Measurements from ENCODE around the gene TMEM109. TPM values are rescaled to one million over a fixed set of nuclear protein-coding genes. Genes with fewer than 3 reads are reported as not detected.

TMEM109 gene
- total RNA-seq, 1 donor from 2014 or later: 127 TPM

DNA sequence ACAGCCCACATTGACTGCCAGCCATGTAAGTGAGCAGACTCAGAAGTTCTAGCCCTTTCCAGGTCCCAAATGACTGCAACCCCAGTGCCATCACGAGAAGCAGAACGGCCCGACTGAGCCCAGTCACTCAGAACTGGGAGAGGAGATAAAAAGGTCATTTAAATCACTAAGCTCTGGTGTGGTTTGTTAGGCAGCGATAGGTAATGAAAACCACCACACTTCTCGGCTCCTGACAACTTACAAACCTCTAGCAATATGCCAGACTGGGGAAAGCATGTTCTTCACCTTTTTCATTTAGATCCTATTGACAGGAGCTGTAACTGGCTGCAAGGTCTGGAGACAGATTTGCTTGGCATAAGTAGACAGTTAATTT lies 31.3 kb downstream of the TMEM109 start:
- peaks cover 27% of the 10 kb centered on the region for H3K4me1 ChIP-seq

DNA sequence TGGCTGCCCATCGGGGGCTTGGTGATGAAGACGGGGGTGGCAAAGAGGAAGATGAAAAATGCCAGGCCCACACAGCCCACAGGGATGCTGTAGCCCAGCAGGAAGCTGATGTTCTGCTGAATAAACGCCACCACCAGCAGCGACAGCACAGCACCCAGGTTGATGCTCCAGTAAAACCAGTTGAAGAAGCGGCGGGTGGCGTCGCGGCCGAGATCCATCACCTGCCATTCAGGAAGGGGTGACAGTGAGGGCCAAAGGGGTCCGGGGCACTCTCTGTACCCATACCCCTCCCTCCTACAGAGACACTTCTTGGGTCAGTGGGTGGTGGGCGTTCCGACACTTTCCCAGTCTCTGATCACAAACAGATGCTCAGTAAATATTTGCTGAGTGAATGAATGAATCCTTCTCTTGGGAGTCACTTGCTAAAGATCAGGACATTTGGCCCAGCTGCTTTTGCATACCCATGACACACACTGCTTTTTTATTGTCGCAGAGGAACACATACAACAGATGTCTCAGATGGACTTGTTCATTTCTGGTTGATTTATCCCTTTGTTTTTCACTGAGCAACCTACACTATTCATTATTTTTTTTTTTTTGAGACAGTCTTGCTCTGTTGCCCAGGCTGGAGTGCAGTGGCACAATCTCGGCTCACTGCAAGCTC lies 32.8 kb downstream of the TMEM109 start:
- Histone ChIP-seq H3K9me3 (no peaks in the 10 kb centered on the region), H3K36me3 (peaks cover 0 to 10% of the 10 kb centered on the region in 2 donors), H3K4me3 (no peak overlapping the region), H3K27me3 (no peaks in the 10 kb centered on the region), H3K27ac (no peak overlapping the region), H3K4me1 (peaks cover 32% of the 10 kb centered on the region)
- no peak for TF ChIP-seq POLR2A (IDR thresholded peaks at IDR 0.05)
- TF ChIP-seq, protein P1, sequence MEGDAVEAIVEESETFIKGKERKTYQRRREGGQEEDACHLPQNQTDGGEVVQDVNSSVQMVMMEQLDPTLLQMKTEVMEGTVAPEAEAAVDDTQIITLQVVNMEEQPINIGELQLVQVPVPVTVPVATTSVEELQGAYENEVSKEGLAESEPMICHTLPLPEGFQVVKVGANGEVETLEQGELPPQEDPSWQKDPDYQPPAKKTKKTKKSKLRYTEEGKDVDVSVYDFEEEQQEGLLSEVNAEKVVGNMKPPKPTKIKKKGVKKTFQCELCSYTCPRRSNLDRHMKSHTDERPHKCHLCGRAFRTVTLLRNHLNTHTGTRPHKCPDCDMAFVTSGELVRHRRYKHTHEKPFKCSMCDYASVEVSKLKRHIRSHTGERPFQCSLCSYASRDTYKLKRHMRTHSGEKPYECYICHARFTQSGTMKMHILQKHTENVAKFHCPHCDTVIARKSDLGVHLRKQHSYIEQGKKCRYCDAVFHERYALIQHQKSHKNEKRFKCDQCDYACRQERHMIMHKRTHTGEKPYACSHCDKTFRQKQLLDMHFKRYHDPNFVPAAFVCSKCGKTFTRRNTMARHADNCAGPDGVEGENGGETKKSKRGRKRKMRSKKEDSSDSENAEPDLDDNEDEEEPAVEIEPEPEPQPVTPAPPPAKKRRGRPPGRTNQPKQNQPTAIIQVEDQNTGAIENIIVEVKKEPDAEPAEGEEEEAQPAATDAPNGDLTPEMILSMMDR (IDR thresholded peaks at IDR 0.05): no peak
- TF ChIP-seq POLR2AphosphoS5 (IDR thresholded peaks at IDR 0.05; ENCODE audit: insufficient read depth in 1 of 2, low read depth in 1 of 2): no peak
- intact Hi-C loops (cut with DNase I): no loop called here
- DNase-seq (ENCODE audit: extremely low spot score in 2 of 2): no peak

More for the DNA sequence above, 31.3 kb downstream of the TMEM109 start:
- no peaks in the 10 kb centered on the region for H3K9me3 ChIP-seq
- H3K27ac ChIP-seq: no peak overlapping the region
- no peak overlapping the region for H3K4me3 ChIP-seq
- intact Hi-C loops (cut with DNase I): no loop called here
- TF ChIP-seq, protein P1 (IDR thresholded peaks at IDR 0.05): no peak
- TF ChIP-seq POLR2A (IDR thresholded peaks at IDR 0.05) (no peak), POLR2AphosphoS5 (IDR thresholded peaks at IDR 0.05; ENCODE audit: insufficient read depth in 1 of 2, low read depth in 1 of 2) (no peak)
- H3K27me3 ChIP-seq: no peaks in the 10 kb centered on the region
- peaks cover 0 to 24% of the 10 kb centered on the region in 2 donors for H3K36me3 ChIP-seq
- DNase-seq (ENCODE audit: extremely low spot score in 2 of 2): no peak

DNA sequence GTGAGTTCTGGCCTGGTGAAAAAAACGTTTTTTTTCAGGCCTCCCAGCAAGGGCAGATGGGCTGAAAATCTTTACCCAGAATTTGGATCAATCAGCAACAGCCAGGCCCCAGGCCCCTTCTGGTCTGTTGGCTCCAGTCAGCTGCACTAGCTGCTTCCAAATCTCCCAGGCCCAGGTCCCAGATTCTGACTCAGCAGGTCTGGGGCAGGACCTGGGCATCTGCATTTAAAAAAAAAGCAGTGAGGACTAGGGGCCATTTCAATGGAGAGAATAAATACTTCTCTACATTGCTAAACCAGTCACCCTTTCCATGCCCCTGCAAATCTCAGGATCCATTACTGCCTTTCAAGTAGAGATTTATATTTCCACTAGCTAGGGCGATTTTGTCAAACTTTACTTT lies 33.7 kb downstream of the TMEM109 start:
- Histone ChIP-seq H3K4me3 (no peak overlapping the region), H3K27ac (no peak overlapping the region), H3K27me3 (no peaks in the 10 kb centered on the region), H3K9me3 (no peaks in the 10 kb centered on the region), H3K4me1 (peaks cover 29% of the 10 kb centered on the region), H3K36me3 (peaks cover 0 to under 1% of the 10 kb centered on the region in 2 donors)
- DNase-seq (ENCODE audit: extremely low spot score in 2 of 2): no peak
- intact Hi-C loops (cut with DNase I): no loop called here
- TF ChIP-seq POLR2AphosphoS5 (IDR thresholded peaks at IDR 0.05; ENCODE audit: insufficient read depth in 1 of 2, low read depth in 1 of 2) (no peak), POLR2A (IDR thresholded peaks at IDR 0.05) (no peak)
- TF ChIP-seq, protein P1 (IDR thresholded peaks at IDR 0.05): no peak

DNA sequence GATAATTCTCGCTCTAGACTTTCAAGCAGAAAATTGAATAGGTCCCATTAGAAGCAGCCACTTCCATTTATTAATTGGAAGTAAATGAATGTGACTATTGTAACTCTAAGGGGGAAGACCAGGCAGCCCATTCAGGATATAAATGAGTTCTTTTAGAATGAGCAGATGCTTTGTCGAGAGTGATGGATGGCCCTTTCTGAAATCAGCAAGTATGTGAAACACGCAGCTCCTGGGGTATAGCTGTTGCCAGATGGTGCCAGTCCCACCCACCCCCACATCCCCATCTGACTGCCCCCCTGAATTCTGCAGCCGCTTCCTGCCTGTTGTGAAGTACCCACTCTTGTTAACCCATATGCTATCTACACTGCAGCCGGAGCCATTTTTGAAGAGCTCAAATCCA lies 34.3 kb downstream of the TMEM109 start:
- H3K4me1 ChIP-seq: peaks cover 31% of the 10 kb centered on the region
- no peaks in the 10 kb centered on the region for H3K9me3 ChIP-seq
- H3K36me3 ChIP-seq: no peaks in the 10 kb centered on the region
- H3K4me3 ChIP-seq: no peak overlapping the region
- H3K27ac ChIP-seq: no peak overlapping the region
- H3K27me3 ChIP-seq: no peaks in the 10 kb centered on the region
- TF ChIP-seq, protein P1 (IDR thresholded peaks at IDR 0.05): no peak
- TF ChIP-seq POLR2AphosphoS5 (IDR thresholded peaks at IDR 0.05; ENCODE audit: insufficient read depth in 1 of 2, low read depth in 1 of 2) (no peak), POLR2A (IDR thresholded peaks at IDR 0.05) (no peak)
- no peak for DNase-seq (ENCODE audit: extremely low spot score in 2 of 2)
- intact Hi-C loops (cut with DNase I): no loop called here

DNA sequence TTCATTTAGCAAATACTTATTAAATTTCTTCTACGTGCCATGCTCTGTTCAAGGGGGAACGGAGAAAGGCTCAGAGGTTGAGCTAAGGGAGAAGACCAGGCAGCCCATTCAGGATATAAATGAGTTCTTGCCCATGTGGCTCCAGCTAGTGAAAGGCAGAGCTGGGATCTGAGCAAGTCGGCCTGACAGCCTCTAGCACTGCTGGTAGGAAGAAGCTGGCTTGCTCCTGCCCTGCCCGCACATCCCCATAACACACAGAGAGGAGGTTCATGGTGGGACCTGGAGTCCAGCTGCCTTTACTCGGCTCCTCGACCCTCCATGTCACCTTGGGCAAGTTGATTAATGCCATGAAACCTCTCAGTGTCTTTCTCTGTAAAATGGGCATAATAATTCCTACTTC lies 36.1 kb downstream of the TMEM109 start:
- intact Hi-C loops (cut with DNase I): no loop called here
- peaks cover 27% of the 10 kb centered on the region for H3K4me1 ChIP-seq
- H3K9me3 ChIP-seq: no peaks in the 10 kb centered on the region
- peak overlapping the region; percentile 91 for H3K27ac ChIP-seq
- peak overlapping the region; percentile 56 to 75 for H3K4me3 ChIP-seq
- H3K27me3 ChIP-seq: no peaks in the 10 kb centered on the region
- no peaks in the 10 kb centered on the region for H3K36me3 ChIP-seq
- TF ChIP-seq, protein P1 (IDR thresholded peaks at IDR 0.05): no peak
- TF ChIP-seq POLR2AphosphoS5 (IDR thresholded peaks at IDR 0.05; ENCODE audit: insufficient read depth in 1 of 2, low read depth in 1 of 2): no peak
- DNase-seq (ENCODE audit: extremely low spot score in 2 of 2): no peak
